Endothelial cell of umbilical vein (primary cell): Measurements from ENCODE around the gene AKAP8L. TPM values are rescaled to one million over a fixed set of nuclear protein-coding genes. Genes with fewer than 3 reads are reported as not detected.

Source experiments
- BruUV-seq: library from RNA; stranded (reverse); fragments of 400-500 nt; replicated peaks from 2 replicates; lab custom pipeline; 2021; lab: Mats Ljungman, UMichigan
- CTCF ChIA-PET: fragments of 300-600, 350-600 bp; sonication (Branson Sonifier 250); formaldehyde crosslinking; loops from one replicate; lab custom pipeline; 2021; ENCODE audit warnings: antibody characterized with exemption, inconsistent platforms; lab: Charles Lee
- POLR2A ChIA-PET: fragments of 300-600, 350-600 bp; sonication (Branson Sonifier 250); formaldehyde crosslinking; loops from one replicate; lab custom pipeline; 2021; ENCODE audit warnings: antibody characterized with exemption, inconsistent platforms; lab: Charles Lee
- DNase-seq: peaks from one replicate; pipeline ENCODE4 v3.0.0-alpha.2; 2011; ENCODE audit warnings: low read depth, low spot score
- FAIRE-seq: peaks from 2 replicates; lab custom pipeline; 2011; peaks lifted over from hg19 to GRCh38; lab: Jason Lieb, UNC
- H2AFZ ChIP-seq: 2 replicates; pipeline ENCODE4 v1.6.0; 2012; ENCODE audit warnings: low read depth, low read length, control low read depth, inconsistent platforms
- H3K27ac ChIP-seq: 2 replicates; pipeline ENCODE4 v1.5.1; 2011; ENCODE audit warnings: low read depth, mild to moderate bottlenecking, control low read depth, low read length, moderate library complexity; ENCODE audit not compliant: insufficient read depth
- H3K27me3 ChIP-seq, 2 experiments: 2 replicates each; pipeline versions ENCODE4 v1.6.0 to v1.6.1; 2011; ENCODE audit warnings: low read length in 2 of 2, mixed read lengths in 1 of 2; ENCODE audit not compliant: control insufficient read depth in 2 of 2, insufficient read depth in 2 of 2
- H3K36me3 ChIP-seq, 2 experiments: 2 replicates in 1 of 2; 3 replicates in 1 of 2; pipeline ENCODE4 v1.5.1; 2011; ENCODE audit warnings: low read length in 2 of 2, mild to moderate bottlenecking in 1 of 2, moderate library complexity in 1 of 2; ENCODE audit not compliant: control insufficient read depth in 2 of 2, insufficient read depth in 2 of 2; ENCODE audit errors: extremely low read depth in 1 of 2
- H3K4me1 ChIP-seq: 3 replicates; pipeline ENCODE4 v1.5.1; 2011; ENCODE audit warnings: mild to moderate bottlenecking, low read length; ENCODE audit not compliant: control insufficient read depth, insufficient read depth; ENCODE audit errors: extremely low read depth
- H3K4me2 ChIP-seq: 2 replicates; pipeline ENCODE4 v1.6.1; 2011; ENCODE audit warnings: low read length, control low read depth, mixed read lengths; ENCODE audit not compliant: insufficient read depth
- H3K4me3 ChIP-seq, 3 experiments: fragments of 200-600 bp in 1 of 3; sonication (generic), shearing (Covaris generic) in 1 of 3; replicated peaks in 1 of 3; 2 replicates each; pipeline ENCODE4 v1.5.1; 2011 to 2016; ENCODE audit warnings: control low read depth in 3 of 3, low read length in 3 of 3, mild to moderate bottlenecking in 2 of 3, inconsistent platforms in 1 of 3, low read depth in 1 of 3, moderate library complexity in 1 of 3; ENCODE audit not compliant: insufficient read depth in 1 of 3
- H3K79me2 ChIP-seq: 2 replicates; pipeline ENCODE4 v1.6.0; 2012; ENCODE audit warnings: low read length, inconsistent platforms; ENCODE audit not compliant: control insufficient read depth, insufficient read depth
- H3K9ac ChIP-seq: replicated peaks from 2 replicates; pipeline ENCODE3; 2011; ENCODE audit warnings: low read length, control low read depth; ENCODE audit not compliant: insufficient read depth; ENCODE audit errors: extremely low read depth
- H3K9me1 ChIP-seq: replicated peaks from 3 replicates; pipeline ENCODE4 v1.6.0; 2011; ENCODE audit warnings: mild to moderate bottlenecking, low read length; ENCODE audit not compliant: control insufficient read depth, insufficient read depth; ENCODE audit errors: extremely low read depth
- H3K9me3 ChIP-seq: replicated peaks from 2 replicates; pipeline ENCODE4 v1.5.1; 2012; ENCODE audit warnings: low read length, inconsistent platforms; ENCODE audit not compliant: control insufficient read depth, insufficient read depth
- H4K20me1 ChIP-seq: replicated peaks from 2 replicates; pipeline ENCODE3; 2011; ENCODE audit warnings: mild to moderate bottlenecking, low read length; ENCODE audit not compliant: control insufficient read depth, insufficient read depth; ENCODE audit errors: extremely low read depth
- FOS ChIP-seq: IDR thresholded peaks from 2 replicates; pipeline ENCODE4 v1.6.1; 2011; ENCODE audit warnings: mild to moderate bottlenecking, low read length, moderate library complexity, borderline replicate concordance; ENCODE audit not compliant: insufficient read depth
- GATA2 ChIP-seq: IDR thresholded peaks from 2 replicates; pipeline ENCODE4 v1.7.0; 2011; ENCODE audit warnings: low read depth, mild to moderate bottlenecking, moderate library complexity, mixed read lengths, low read length; ENCODE audit not compliant: insufficient read length, insufficient read depth
- JUN ChIP-seq: IDR thresholded peaks from 2 replicates; pipeline ENCODE4 v1.6.1; 2011; ENCODE audit warnings: borderline replicate concordance, low read depth; ENCODE audit not compliant: insufficient read length, insufficient read depth
- MAX ChIP-seq: IDR thresholded peaks from 2 replicates; pipeline ENCODE4 v1.6.1; 2011; ENCODE audit not compliant: insufficient read depth, insufficient read length
- MYC ChIP-seq: IDR thresholded peaks from one replicate; pipeline ENCODE4 v1.6.1; 2011; ENCODE audit warnings: mild to moderate bottlenecking, low read depth, low read length
- POLR2AphosphoS5 ChIP-seq: IDR thresholded peaks from 2 replicates; pipeline ENCODE4 v1.6.1; 2012; ENCODE audit warnings: low read depth, mild to moderate bottlenecking, control low read depth, low read length, moderate library complexity; ENCODE audit not compliant: insufficient read depth
- dilution Hi-C: fragments of 300-500 bp; cut with MboI; formaldehyde crosslinking; loops from one replicate; pipeline ENCODE4 v1.15.0; 2019; ENCODE audit warnings: low sequenced_read_pairs; ENCODE audit not compliant: extremely low pct_ligation_motif_present
- intact Hi-C: fragments of 100-400 bp; cut with micrococcal nuclease; formaldehyde crosslinking; loops from one replicate; pipeline ENCODE4 v1.10.0; 2022
- polyA plus RNA-seq, 4 experiments: library from polyadenylated mRNA; depleted of rRNA in 3 of 4; stranded (reverse) in 3 of 4; unstranded in 1 of 4; fragments of >200 nt; gene quantifications; 2 replicates each; pipeline versions ENCODE4 v1.2.1 to v1.2.3, GENCODE V29; 2011 to 2012; ENCODE audit warnings: missing spikeins in 1 of 4
- total RNA-seq: library from RNA; stranded (reverse); gene quantifications from 2 replicates; pipeline ENCODE4 v1.2.3, GENCODE V29; 2021

AKAP8L gene
- total and polyA plus RNA-seq, 2 donors (not counting 3 experiments of a cell fraction or from before 2014, with no cell fraction given), result 63.9 to 99.6 TPM

GRCh38 chr19:15436012-15436825, 17.4 kb upstream of the AKAP8L start:
- Histone ChIP-seq H3K4me2 (no peak overlapping the region), H3K4me3 (no peak overlapping the region), H4K20me1 (no peaks in the 10 kb centered on the region), H3K36me3 (no peaks in the 10 kb centered on the region), H3K9ac (no peak overlapping the region), H3K9me3 (no peaks in the 10 kb centered on the region), H3K79me2 (peaks cover 11% of the 10 kb centered on the region), H2AFZ (no peak overlapping the region), H3K27me3 (no peaks in the 10 kb centered on the region), H3K27ac (no peak overlapping the region), H3K9me1 (no peaks in the 10 kb centered on the region), H3K4me1 (peaks cover 9% of the 10 kb centered on the region)
- BruUV-seq, result no TSS peak
- intact Hi-C loops, result no loop called here
- POLR2A ChIA-PET, result no interaction called here
- DNase-seq, result no peak
- CTCF ChIA-PET, result interaction anchor here (0.5 to 2.5 kb wide), 3 partner anchors 18 to 345 kb away, joined by 3 to 19 read pairs (median 6); partner anchors contain the start of gene AKAP8L
- dilution Hi-C loops, result no loop called here
- TF ChIP-seq JUN (no peak), FOS (no peak), MYC (no peak), GATA2 (no peak), MAX (no peak), POLR2AphosphoS5 (no peak)
- no peak for FAIRE-seq
